Vagina (tissue), 2 donors: ENCODE measurements around the gene GAREM1.

Experiments used
- POLR2A ChIP-seq, 2 donors: fragments of 450-650 bp; IDR thresholded peaks; one replicate each; pipeline ENCODE4 v1.6.1; 2017; ENCODE audit warnings: antibody characterized with exemption in 2 of 2, mild to moderate bottlenecking in 2 of 2, moderate library complexity in 2 of 2
- POLR2AphosphoS5 ChIP-seq, 2 donors: sonication (generic); formaldehyde crosslinking; IDR thresholded peaks; one replicate each; pipeline ENCODE4 v1.9.0; 2017; ENCODE audit warnings: antibody characterized with exemption in 2 of 2, mild to moderate bottlenecking in 2 of 2, low read depth in 1 of 2; ENCODE audit not compliant: insufficient read depth in 1 of 2
- TF ChIP-seq, protein P1 (sequence below), 3 experiments: fragments of 450-650 bp in 2 of 3; fragments of 200-600 bp in 1 of 3; sonication (generic) in 1 of 3; IDR thresholded peaks; one replicate each; pipeline ENCODE4 v1.5.1; 2017 to 2019; ENCODE audit warnings: antibody characterized with exemption in 3 of 3, mild to moderate bottlenecking in 2 of 3, moderate library complexity in 2 of 3

- TF ChIP-seq POLR2A (IDR thresholded peaks at IDR 0.05) (no peak), POLR2AphosphoS5 (IDR thresholded peaks at IDR 0.05; ENCODE audit: insufficient read depth in 1 of 2, low read depth in 1 of 2) (no peak)
- TF ChIP-seq, protein P1, sequence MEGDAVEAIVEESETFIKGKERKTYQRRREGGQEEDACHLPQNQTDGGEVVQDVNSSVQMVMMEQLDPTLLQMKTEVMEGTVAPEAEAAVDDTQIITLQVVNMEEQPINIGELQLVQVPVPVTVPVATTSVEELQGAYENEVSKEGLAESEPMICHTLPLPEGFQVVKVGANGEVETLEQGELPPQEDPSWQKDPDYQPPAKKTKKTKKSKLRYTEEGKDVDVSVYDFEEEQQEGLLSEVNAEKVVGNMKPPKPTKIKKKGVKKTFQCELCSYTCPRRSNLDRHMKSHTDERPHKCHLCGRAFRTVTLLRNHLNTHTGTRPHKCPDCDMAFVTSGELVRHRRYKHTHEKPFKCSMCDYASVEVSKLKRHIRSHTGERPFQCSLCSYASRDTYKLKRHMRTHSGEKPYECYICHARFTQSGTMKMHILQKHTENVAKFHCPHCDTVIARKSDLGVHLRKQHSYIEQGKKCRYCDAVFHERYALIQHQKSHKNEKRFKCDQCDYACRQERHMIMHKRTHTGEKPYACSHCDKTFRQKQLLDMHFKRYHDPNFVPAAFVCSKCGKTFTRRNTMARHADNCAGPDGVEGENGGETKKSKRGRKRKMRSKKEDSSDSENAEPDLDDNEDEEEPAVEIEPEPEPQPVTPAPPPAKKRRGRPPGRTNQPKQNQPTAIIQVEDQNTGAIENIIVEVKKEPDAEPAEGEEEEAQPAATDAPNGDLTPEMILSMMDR (IDR thresholded peaks at IDR 0.05): no peak
Measured at GRCh38 chr18:32249147-32249929, 221.3 kb downstream of the GAREM1 start.
